Measurements from ENCODE around the gene PTCD2.
"Not testable (repeated sequence)": the region's sequence is repeated elsewhere in the genome, so short reads cannot be mapped to it uniquely, and the experiment has no call there.

PTCD2 gene

DNA sequence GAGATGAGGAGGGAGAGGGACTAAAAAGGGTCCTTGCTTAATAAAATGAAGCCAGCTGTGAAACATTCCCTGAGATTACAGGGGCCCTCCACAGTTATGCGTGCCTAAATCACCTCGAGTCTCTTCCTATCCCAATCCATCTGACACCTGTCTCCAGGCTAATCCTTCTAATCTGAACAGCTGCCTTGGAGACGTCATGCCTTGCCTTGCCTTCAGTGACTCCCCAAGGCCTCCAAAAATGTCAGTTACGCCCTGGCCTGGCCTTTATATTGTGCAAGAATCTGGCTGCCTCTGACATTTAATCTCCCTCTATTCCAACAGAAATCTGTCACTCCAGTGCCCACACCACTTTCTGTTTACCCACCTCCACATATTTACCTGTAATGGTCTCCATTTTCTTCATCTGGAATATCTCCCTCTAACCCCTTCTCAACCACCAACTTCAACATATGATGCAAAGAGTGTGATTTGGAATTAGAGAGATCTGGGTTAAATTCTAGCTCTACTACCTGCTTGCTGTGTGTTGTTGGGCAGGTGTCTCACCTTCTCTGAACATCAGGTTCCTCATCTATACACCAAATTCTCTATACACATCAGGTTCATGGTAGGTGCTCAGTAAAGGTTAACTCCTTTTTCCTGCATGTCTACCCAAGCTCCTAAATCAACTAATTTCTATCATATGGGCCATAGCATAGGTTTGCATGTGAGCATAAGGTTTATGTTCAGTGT lies 57.9 kb downstream of the PTCD2 start:
- DNase-seq (ENCODE audit: insufficient read length, low spot score) = no peak
- no peak for FAIRE-seq

DNA sequence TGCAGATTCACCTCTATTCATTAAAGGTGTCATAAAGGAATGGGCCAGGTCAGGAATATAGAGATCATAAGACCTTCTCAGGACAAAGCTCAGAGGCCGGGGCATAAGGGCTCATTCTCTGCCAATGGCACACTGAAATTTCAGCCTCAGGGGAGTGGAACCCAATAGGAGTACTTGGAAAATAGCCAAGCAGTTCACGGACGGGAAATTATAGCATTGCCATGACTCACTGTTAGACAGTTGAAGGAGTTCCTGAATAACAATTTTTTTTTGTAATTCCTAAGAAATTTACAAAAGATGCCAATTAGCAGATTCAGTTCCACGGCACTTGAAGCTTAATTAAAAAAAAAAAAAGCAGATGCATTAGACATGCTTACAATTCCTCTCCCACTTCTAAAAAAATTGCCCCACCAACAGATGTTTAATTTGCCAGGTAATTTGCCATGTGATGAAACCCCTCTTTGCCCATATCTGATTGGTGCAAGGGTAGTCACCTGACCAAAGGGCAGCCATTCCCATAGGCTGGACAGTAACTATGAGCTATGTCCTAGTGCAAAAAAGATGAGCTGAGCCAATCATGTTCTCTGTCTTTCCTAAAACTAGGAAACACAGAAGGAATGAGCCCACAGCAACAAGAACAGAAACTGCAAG lies 58.6 kb downstream of the PTCD2 start:
- DNase-seq (ENCODE audit: insufficient read length, low spot score) = no peak
- FAIRE-seq = no peak

DNA sequence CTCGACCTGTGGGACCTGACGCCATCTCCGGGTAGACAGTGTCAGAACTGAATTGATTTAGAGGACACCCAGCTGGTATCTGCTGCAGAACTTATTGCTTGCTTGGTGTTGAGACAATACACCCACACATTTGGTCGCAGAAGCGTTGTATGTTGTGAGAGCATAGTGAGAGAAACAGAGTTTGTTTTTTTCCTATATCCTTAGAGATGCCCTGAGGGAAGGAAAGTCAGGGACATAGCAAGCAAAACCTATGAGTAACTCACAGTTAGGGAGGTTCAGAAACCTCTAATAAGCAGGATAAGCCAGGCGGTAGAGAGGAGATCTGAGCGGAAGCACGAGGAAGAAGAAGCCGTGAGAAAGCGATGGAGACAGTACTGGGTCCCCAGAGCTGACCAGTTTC lies 59.8 kb downstream of the PTCD2 start:
- DNase-seq (ENCODE audit: insufficient read length, low spot score) (no peak), FAIRE-seq (no peak)

DNA sequence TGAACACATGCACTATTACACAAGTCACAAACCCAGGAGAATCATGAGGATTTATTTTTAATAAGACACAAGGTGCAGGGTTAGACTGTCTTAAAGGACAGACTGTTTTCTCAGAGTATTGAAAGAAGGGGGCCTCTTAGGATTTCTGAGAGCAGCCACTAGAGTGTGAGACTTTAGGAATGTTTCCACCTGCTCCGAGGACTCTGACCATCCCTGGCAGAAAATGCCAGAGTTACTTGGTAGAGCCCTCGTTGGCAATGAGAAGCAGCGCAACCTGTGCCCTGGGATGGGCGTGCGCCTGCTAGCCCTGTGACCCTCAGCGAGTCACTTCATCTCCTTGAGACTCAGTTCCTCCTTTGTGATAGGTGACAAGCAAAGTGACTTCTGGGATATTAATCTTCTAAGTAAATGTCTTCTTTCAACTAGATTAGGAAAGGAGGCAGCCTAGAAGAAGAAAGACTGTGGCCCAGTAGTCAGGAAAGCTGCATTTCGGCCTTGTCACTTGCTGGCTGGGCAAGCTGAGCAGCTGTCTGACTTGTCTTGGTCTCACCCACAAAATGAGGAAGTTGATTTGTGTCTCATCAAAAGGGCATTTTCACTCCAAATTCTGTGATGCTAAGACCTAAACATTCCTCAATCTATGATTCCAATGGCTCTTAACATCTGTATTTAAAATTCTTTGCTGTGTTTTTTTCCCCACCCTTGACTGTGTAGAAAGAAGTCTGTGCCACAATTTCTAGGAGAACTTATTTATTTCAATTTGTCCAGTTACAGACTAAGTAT lies 60.5 kb downstream of the PTCD2 start:
- peak; percentile 56 for FAIRE-seq
- DNase-seq (ENCODE audit: insufficient read length, low spot score) = peak; percentile 18

DNA sequence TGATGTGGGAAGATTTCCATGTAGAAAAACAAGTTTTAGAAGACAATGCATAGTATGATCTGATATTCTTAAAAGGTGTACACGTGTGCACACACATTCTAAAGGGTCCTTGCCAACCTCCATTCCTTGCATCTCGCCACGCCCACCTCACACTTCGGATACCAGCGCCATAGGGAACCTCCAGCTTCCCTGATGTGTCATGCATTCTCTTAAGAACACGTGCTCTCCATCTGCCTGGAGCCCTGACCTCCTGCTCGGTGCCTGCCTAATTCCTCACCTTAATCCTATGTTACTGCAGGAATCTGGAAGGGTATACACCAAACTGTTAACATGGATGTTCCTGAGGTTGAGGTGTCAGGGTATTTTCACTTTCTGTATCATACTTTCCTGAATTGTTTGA lies 63.1 kb downstream of the PTCD2 start:
- FAIRE-seq (no peak), DNase-seq (ENCODE audit: insufficient read length, low spot score) (no peak)

DNA sequence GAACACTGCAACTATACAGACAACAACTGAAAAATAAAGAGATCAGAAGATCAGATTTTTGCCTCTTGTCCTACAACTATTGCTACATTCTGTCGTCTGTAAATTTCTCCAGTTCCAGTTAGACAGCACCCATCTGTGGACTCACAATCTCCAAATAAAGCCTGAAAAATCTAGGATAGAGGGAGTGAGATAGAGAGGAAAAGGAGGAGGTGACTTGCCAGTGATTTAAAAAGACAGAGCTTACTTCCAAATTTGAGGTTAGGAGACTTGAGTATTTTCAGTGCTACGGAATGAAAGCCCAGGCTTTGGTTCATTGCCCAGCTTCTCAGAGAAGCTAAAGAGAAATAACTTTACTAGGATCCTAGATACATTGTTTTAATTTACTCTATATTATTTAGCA lies 63.6 kb downstream of the PTCD2 start:
- no peak for FAIRE-seq
- DNase-seq (ENCODE audit: insufficient read length, low spot score) = no peak

DNA sequence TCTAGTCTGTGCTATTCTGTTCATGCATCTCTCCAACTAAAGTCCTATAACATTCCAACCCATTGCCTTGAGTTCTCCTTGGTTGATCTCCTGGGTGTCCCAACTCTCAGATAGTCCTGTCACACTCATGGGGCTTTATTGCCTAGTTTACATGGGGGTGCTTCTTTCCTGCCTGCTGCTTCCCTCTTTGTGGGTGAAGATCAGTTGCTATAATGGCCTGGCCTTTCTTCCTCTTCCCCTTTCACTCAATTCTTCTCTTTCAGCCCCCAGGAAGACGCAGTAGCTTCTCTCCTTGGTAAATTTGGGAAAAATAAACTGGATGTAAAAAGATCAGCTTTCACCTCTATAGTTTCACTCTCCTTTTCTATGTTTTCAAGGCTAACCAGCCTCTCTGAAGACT lies 66.5 kb downstream of the PTCD2 start:
- FAIRE-seq = no peak
- DNase-seq (ENCODE audit: insufficient read length, low spot score) = no peak

DNA sequence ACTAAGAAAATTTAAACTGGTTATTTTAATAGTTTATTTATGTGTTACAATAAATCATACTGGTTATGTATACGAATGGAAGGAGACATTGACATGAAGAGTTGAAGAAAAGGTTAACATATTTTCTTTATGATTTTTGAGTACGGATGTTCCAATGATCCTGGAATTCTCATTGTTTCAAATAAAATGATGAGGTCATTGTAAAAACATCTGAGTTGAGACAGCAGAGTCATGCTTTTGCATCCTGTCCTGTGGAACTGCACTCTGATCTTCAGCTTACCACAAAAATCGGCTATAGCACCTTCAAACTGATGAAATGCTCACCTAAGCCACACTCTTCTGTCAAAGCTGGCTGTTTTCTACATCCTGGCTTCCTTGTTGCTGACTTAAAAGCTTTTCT lies 67.8 kb downstream of the PTCD2 start:
- FAIRE-seq = no peak
- no peak for DNase-seq (ENCODE audit: insufficient read length, low spot score)

DNA sequence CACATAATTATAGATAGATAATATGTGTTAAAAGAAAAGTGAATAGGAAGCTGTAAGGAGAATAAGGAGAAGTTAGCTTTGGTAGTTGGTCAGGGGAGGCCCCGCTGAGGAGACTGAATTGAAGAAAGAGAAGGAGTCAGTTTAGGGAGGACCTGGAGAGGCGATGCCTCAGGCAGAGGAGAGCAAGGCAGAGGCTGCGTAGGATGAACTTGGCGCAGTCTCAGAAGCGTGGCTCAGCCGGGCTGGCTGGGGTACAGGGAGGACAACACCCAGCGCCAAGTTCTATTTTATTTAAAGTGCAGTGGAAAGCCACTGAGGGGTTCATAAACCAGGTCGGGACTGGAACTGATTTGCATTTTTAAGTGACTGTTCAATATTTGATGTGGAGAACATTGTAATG lies 68.5 kb downstream of the PTCD2 start:
- FAIRE-seq (no peak), DNase-seq (ENCODE audit: insufficient read length, low spot score) (no peak)

DNA sequence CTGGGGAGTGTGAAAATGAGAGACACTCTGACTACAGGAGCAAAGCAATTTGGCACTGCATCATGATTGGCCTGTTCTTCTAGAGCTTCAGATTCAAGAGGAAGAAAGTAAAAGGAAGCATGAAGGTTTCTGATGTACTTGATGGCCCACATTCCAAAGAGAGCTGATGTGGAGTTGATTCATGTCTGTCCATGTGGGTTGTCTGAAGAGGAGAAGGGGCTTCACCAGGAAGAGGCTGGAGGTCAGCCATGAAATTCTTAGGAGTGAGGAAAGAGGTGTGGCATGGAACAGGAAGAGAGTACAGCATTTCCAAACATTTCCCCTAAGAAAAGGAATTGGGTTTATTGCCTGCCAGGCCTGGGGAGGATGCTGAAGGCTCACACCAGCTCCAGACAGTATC lies 70.7 kb downstream of the PTCD2 start:
- FAIRE-seq (no peak), DNase-seq (ENCODE audit: insufficient read length, low spot score) (no peak)

DNA sequence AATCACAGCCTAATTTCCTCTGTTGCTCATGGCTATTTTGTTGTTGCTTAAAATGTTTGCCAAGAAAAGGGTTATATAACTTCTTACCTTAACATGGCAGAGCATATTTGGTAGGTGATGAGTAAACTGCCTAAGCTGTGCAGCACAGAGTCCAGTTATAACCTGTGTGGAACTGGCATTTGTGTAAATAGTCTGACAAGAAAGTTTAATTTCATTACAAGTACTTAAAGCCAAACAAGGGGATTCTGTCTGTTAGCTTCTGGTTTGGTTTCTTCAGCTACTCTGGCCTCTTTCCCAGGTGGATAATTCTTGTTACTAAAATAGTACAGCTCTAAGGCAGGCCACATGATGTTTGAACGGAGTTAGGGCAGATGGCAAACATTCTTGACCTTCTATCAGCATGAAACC lies 72.2 kb downstream of the PTCD2 start:
- no peak for DNase-seq (ENCODE audit: insufficient read length, low spot score)

DNA sequence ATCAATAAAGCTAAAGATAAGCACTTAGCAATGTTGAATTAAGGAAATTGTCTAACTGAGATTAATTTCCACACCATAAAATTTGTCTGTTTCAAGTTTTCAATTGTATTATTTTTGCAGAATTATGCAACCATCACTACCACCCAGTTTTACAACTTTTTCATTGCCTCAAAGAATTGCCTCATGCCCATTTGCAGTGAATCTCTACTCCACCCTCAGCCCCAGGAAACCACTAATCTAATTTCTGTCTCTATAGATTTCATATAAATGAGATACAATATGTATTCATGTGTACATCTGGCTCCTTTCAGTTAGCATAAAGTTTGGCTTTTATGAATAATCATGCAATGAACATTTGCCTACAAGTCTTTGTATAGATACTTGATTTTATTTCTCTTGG lies 72.9 kb downstream of the PTCD2 start:
- FAIRE-seq = no peak
- no peak for DNase-seq (ENCODE audit: insufficient read length, low spot score)

More for the DNA sequence above, 72.2 kb downstream of the PTCD2 start:
- no peak for FAIRE-seq

DNA sequence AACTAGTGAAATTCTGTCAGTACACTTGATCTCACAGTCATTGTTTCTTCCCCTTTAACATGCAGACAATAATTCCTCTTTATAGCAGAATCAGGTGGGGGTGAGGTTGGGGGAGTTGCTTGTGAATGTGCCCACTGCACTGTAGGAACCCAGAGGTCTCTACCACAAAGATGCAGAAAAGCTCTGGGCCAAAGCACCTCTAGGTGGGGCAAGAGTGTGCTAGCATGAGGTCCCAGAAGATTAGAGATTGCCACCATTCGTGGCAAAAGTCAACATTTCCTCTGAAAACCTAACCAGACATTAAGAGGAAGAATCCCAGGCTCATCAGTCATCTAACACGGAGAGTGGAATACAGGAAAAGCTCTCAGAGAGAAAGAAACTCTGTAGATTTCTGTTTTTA lies 74.5 kb downstream of the PTCD2 start:
- peak; percentile 74 for FAIRE-seq
- peak; percentile 26 for DNase-seq (ENCODE audit: insufficient read length, low spot score)

DNA sequence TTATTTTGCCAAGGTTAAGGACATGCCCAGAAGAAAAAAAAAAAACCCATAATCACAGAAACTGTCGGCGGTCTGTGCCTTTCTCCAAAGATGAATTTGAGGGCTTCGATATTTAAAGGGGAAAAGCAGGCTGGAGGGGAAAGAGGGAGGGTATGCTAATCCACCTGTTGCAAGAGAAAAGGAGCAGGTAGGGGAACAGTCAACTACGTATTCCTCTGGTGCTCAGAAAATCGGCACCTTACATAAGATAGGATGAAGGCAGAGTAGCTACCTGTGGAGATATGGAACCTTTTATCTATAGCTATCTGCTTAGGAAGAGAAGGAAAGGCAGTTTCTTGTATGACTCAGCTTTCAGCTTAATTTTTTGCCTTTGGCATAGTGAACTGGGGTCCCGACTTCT lies 77.7 kb downstream of the PTCD2 start:
- DNase-seq (ENCODE audit: insufficient read length, low spot score) (no peak), FAIRE-seq (no peak)

DNA sequence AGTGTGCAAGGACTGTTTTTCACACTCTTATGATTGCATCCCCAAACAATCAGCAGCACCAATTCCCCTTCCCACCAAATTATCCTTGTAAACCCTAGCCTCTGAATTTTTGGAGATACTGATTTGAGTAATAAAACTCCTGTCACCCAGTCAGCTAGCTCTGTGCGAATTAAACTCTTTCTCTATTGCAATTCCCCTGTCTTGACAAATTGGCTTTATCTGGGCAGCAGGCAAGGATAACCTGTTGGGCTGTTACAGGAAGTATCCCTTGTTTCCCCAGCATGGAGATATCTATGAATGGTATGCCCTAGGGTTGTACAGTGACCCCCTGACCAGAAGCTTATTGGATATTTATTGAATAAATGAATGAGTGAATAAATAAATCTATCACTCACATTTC lies 80.8 kb downstream of the PTCD2 start:
- FAIRE-seq (no peak), DNase-seq (ENCODE audit: insufficient read length, low spot score) (no peak)

DNA sequence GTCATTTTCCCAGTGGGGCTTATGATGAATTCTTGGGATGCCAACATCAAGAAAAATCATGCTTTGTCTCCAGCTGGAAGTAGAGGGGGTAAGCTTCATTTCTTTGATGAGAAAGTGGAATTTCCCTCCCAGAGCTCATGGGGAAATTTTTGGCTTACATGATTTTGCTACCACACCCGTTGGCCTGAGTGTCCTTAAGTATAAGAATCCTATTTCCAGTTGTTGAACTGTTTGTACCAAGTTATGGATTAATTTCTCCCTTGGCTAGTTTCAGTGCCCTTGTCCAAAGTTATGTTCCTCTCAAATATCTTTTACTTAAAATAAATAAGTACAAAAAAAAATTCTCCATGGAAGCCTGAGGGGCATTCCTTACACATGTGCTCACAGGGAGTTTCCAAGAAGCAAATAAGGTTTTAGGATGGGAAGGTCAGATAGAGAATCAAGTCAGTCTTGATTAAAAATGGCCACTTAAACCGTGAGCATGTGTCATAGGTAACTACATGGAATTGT lies 82.3 kb downstream of the PTCD2 start:
- no peak for DNase-seq (ENCODE audit: insufficient read length, low spot score)
- no peak for FAIRE-seq

DNA sequence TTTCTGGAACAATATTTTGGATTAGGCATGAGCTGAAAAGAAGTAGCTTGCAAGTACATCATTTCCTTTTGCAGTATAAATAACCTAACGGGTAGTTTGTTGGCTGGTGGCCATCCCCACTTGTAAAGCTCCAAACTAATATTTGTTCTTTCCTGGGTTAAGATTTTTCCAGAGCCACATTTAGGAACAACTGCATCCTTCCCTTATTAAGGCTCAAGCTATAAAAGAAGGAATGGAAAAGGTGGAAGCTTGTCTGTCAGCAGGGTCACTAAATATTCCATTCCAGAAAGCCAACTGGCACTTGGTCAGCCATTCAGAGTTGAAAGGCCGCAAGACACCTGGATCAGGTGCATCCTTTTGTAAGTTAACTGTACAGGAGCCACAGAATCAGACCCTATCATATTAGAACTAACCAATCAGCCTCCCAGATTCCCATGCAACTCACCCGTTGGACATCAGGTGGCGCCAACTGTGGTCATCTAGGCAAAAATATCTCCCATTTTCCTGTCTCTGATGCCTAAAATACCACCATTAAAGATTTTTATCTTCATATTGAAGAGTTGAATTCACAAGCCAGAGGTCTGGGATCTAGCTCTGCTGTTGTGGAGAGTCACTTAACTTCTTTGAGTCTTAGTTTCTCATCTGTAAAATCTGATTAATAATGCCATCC lies 82.9 kb downstream of the PTCD2 start:
- no peak for FAIRE-seq
- no peak for DNase-seq (ENCODE audit: insufficient read length, low spot score)

DNA sequence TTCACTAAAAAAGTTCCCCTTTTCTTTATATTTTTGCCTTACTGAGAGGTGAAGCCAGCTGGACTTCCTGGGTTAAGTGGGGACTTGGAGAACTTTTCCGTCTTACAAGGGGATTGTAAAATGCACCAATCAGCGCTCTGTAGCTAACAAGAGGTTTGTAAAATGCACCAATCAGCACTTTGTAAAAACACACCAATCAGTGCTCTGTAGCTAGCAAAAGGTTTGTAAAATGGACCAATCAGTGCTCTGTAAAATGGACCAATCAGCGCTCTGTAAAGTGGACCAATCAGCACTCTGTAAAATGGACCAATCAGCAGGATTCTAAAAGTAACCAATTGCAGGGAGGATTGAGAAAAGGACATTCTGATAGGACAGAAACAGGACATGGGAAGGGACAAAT lies 84.6 kb downstream of the PTCD2 start:
- FAIRE-seq; DNase-seq (ENCODE audit: insufficient read length, low spot score): not testable (repeated sequence)

DNA sequence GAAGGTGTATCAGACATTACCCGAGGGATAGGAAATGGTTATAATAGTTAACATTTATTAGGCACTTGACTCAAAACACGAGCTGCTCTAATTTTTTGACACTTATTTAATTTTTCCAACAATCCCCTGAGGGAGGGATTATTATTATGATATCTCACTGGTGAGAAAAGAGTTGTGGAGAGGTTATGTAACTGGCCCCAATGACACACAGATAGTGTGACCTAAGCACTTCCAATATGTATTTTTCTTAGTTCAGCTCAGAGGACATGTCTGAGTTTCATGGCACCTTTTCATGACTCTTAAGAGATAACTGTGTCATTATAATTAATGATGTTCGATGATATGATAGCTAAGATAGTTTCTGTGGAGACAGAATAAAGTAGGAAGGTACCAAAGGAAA lies 86.9 kb downstream of the PTCD2 start:
- no peak for FAIRE-seq
- no peak for DNase-seq (ENCODE audit: insufficient read length, low spot score)

DNA sequence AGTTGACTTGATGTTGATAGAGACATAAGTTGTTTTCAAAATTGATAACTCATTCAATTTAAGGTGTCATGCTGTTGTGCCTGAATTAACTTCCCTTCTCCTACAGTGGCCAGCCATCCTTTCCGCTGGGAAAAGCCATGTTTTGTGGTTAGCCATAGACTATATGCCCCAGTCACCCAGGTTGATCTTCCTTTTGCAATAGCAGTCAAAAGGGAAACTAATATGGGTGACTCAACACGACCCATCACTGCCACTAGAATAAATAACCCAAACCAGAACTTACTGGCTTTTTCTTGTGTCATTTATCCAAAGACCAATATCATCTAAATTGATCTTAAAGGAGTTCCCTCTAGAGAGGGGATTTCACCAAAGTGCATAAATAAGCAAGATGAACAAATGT lies 87.4 kb downstream of the PTCD2 start:
- DNase-seq (ENCODE audit: insufficient read length, low spot score) (no peak), FAIRE-seq (no peak)

DNA sequence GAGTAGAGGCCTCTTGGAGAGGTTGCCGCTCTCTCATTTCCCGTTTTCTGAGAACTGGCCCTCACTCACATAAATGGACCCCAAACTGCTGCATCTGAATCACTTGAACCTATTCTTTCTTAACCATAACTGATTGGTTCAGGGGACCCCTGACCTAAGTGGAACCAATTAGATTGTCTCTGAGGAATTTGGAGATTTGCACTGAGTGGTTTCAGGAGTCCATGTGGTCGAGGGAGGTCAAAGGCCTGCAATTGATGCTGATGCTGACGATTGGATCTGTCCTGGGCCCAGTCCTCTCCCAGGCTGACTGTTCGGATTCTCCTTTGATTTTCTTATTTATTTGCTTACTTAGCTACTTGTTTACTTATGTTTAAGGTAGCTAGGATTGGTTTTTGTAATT lies 88.0 kb downstream of the PTCD2 start:
- DNase-seq (ENCODE audit: insufficient read length, low spot score) = no peak
- FAIRE-seq = no peak
